Sigmoid colon (tissue), 7 donors: ENCODE measurements around the gene ADGRE3. TPM values are rescaled to one million over a fixed set of nuclear protein-coding genes. Genes with fewer than 3 reads are reported as not detected.

Source experiments
- DNase-seq: peaks from one replicate; pipeline ENCODE4 v3.0.0-alpha.2; 2019
- H3K27ac ChIP-seq, 4 donors: fragments of 200-600 bp; sonication (generic); one replicate each; pipeline ENCODE4 v1.5.1; 2016 to 2019; ENCODE audit warnings: mild to moderate bottlenecking in 1 of 4
- H3K27me3 ChIP-seq, 3 donors: fragments of 200-600 bp; sonication (generic); one replicate each; pipeline ENCODE4 v1.5.1; 2019; ENCODE audit warnings: mild to moderate bottlenecking in 1 of 3
- H3K36me3 ChIP-seq, 4 donors: fragments of 200-600 bp; sonication (generic); one replicate each; pipeline ENCODE4 v1.5.1; 2016 to 2019
- H3K4me1 ChIP-seq, 4 donors: fragments of 200-600 bp; sonication (generic); one replicate each; pipeline ENCODE4 v1.5.1; 2017 to 2019
- H3K4me3 ChIP-seq, 4 donors: fragments of 200-600 bp; sonication (generic); one replicate each; pipeline ENCODE4 v1.5.1; 2017 to 2019; ENCODE audit warnings: mild to moderate bottlenecking in 2 of 4, moderate library complexity in 1 of 4
- H3K9me3 ChIP-seq, 4 donors: fragments of 200-600 bp in 3 of 4; sonication (generic) in 3 of 4; one replicate each; pipeline versions ENCODE4 v1.5.1 to v1.6.1; 2013 to 2019
- CTCF ChIP-seq, 4 experiments: fragments of 450-650 bp in 3 of 4; fragments of 200-600 bp in 1 of 4; IDR thresholded peaks; one replicate each; pipeline ENCODE4 v1.5.1; 2016 to 2019; ENCODE audit warnings: antibody characterized with exemption in 4 of 4, mild to moderate bottlenecking in 3 of 4, moderate library complexity in 2 of 4
- EP300 ChIP-seq, 4 donors: sonication (generic); formaldehyde crosslinking; IDR thresholded peaks; one replicate each; pipeline ENCODE4 v1.6.1; 2017; ENCODE audit warnings: antibody characterized with exemption in 4 of 4
- POLR2A ChIP-seq, 2 donors: fragments of 450-650 bp; IDR thresholded peaks; one replicate each; pipeline ENCODE4 v1.6.1; 2016; ENCODE audit warnings: antibody characterized with exemption in 2 of 2, mild to moderate bottlenecking in 2 of 2, moderate library complexity in 2 of 2
- POLR2AphosphoS5 ChIP-seq, 4 donors: sonication (generic); formaldehyde crosslinking; IDR thresholded peaks; one replicate each; pipeline ENCODE4 v1.6.1; 2017; ENCODE audit warnings: antibody characterized with exemption in 4 of 4
- WGBS, 2 donors: extraction: QIAGEN DNeasy Blood & Tissue Kit; methylation state at CpG; one replicate each; pipeline ENCODE4 v1.1.7; 2013; 5-methylcytosine and 5-hydroxymethylcytosine counted together
- intact Hi-C: fragments of 100-400 bp; cut with DNase I; formaldehyde crosslinking; loops from one replicate; pipeline ENCODE4 v1.15.1; 2023
- polyA plus RNA-seq, 3 donors: library from polyadenylated mRNA; stranded (reverse); fragments of 200-250 nt; gene quantifications; one replicate each; pipeline ENCODE4 v1.2.3, GENCODE V29; 2013
- small RNA-seq, 3 donors: library from RNA; depleted of rRNA; stranded (forward); fragments of <200 nt; gene quantifications; one replicate each; pipeline ENCODE3, GENCODE V24; 2016
- total RNA-seq, 4 donors: library from RNA; depleted of rRNA; stranded (reverse); fragments of >200 nt; gene quantifications; one replicate each; pipeline ENCODE4 v1.1.0, GENCODE V29; 2016
- donor health status: healthy with polysubstance abuse.
- donor health status: Bipolar disorder and iron deficiency.
- donor health status: healthy.

ADGRE3 gene
- total and polyA plus RNA-seq, 7 donors, result 0.04 TPM; not detected in 6

GRCh38 chr19:14570864-14571527 lies 103.6 kb downstream of the ADGRE3 start:
- intact Hi-C loops, result no loop called here
- no peak for DNase-seq

More at GRCh38 chr19:14570864-14571527, 103.6 kb downstream of the ADGRE3 start:
- Histone ChIP-seq H3K36me3 (peaks cover 0 to 14% (median 5%) of the 10 kb centered on the region in 4 donors), H3K9me3 (no peaks in the 10 kb centered on the region), H3K4me1 (peaks cover 0 to 38% (median 36%) of the 10 kb centered on the region in 4 donors), H3K4me3 (peak overlapping the region; percentile 63 to 94 (median 82)), H3K27me3 (no peaks in the 10 kb centered on the region), H3K27ac (peak overlapping the region; percentile 70 to 87 (median 83))
- 24 to 46% methylated on average over 22 of the region's 22 CpGs for WGBS, 2 donors
- TF ChIP-seq POLR2AphosphoS5 (IDR thresholded peaks at IDR 0.05) (no peak), CTCF (IDR thresholded peaks at IDR 0.05) (no peak), POLR2A (IDR thresholded peaks at IDR 0.05) (no peak), EP300 (IDR thresholded peaks at IDR 0.05) (no peak)

Small RNA genes within 50 kb of the gene (small RNA-seq; reads per million reads assigned to genes)
- 0 reads per million in 3 donors for gene AC022149.2
- 0 reads per million in 3 donors for gene RN7SL842P

Other genes with a start within 250 kb of the ADGRE3 start
- 100 to 1,000 TPM in 1 of 4 donors, 10 to 100 TPM in 3; 79.2 to 126 (median 84.6) TPM for gene PKN1, start 241.5 kb downstream of the ADGRE3 start, total RNA-seq
- 10 to 100 TPM; 20.8 to 54.8 (median 28.2) TPM for gene PKN1, start 241.5 kb downstream of the ADGRE3 start, polyA plus RNA-seq
- gene PTGER1, start 199.5 kb downstream of the ADGRE3 start, total RNA-seq, result under 1 TPM in 2 of 4 donors, not detected in 2; 0.54 to 0.71 TPM
- under 1 TPM in 1 of 3 donors, not detected in 2; 0.67 TPM for gene PTGER1, start 199.5 kb downstream of the ADGRE3 start, polyA plus RNA-seq
- gene GIPC1, start 178.7 kb downstream of the ADGRE3 start, total RNA-seq, result 10 to 100 TPM; 65.1 to 97.7 (median 68.5) TPM
- gene GIPC1, start 178.7 kb downstream of the ADGRE3 start, polyA plus RNA-seq, result 100 to 1,000 TPM; 344 to 378 (median 351) TPM
- gene DNAJB1, start 156.4 kb downstream of the ADGRE3 start, total RNA-seq, result 10 to 100 TPM; 44.6 to 69.3 (median 51.9) TPM
- gene DNAJB1, start 156.4 kb downstream of the ADGRE3 start, polyA plus RNA-seq, result 100 to 1,000 TPM in 1 of 3 donors, 10 to 100 TPM in 2; 70.9 to 118 (median 77.6) TPM
- gene TECR, start 145.2 kb downstream of the ADGRE3 start, total RNA-seq, result 10 to 100 TPM; 20.6 to 34.2 (median 30.0) TPM
- 100 to 1,000 TPM in 1 of 3 donors, 10 to 100 TPM in 2; 32.4 to 139 (median 37.2) TPM for gene TECR, start 145.2 kb downstream of the ADGRE3 start, polyA plus RNA-seq
- gene NDUFB7, start 102.8 kb downstream of the ADGRE3 start, total RNA-seq, result 100 to 1,000 TPM; 475 to 652 (median 564) TPM
- 100 to 1,000 TPM; 601 to 853 (median 808) TPM for gene NDUFB7, start 102.8 kb downstream of the ADGRE3 start, polyA plus RNA-seq
- gene CLEC17A, start 91.8 kb downstream of the ADGRE3 start, total RNA-seq, result not detected
- gene CLEC17A, start 91.8 kb downstream of the ADGRE3 start, polyA plus RNA-seq, result 10 to 100 TPM in 1 of 3 donors, not detected in 2; 13.7 TPM
- 10 to 100 TPM; 27.2 to 55.4 (median 46.1) TPM for gene ZNF333, start 15.2 kb upstream of the ADGRE3 start, total RNA-seq
- gene ZNF333, start 15.2 kb upstream of the ADGRE3 start, polyA plus RNA-seq, result 1 to 10 TPM; 1.8 to 8.6 (median 3.6) TPM
- 1 to 10 TPM in 2 of 4 donors, under 1 TPM in 2; 0.49 to 2.0 (median 1.2) TPM for gene ADGRE2, start 103.7 kb upstream of the ADGRE3 start, total RNA-seq
- gene ADGRE2, start 103.7 kb upstream of the ADGRE3 start, polyA plus RNA-seq, result 1 to 10 TPM; 1.8 to 3.6 (median 2.8) TPM
- gene OR7A5, start 160.3 kb upstream of the ADGRE3 start, total RNA-seq, result not detected
- gene OR7A5, start 160.3 kb upstream of the ADGRE3 start, polyA plus RNA-seq, result not detected
- under 1 TPM in 2 of 4 donors, not detected in 2; under 0.01 TPM for gene OR7C1, start 160.3 kb upstream of the ADGRE3 start, total RNA-seq
- under 1 TPM in 1 of 3 donors, not detected in 2; under 0.01 TPM for gene OR7C1, start 160.3 kb upstream of the ADGRE3 start, polyA plus RNA-seq
- gene OR7A10, start 174.1 kb upstream of the ADGRE3 start, total RNA-seq, result not detected
- gene OR7A10, start 174.1 kb upstream of the ADGRE3 start, polyA plus RNA-seq, result not detected
- not detected for gene OR7A17, start 211.3 kb upstream of the ADGRE3 start, total RNA-seq
- not detected for gene OR7A17, start 211.3 kb upstream of the ADGRE3 start, polyA plus RNA-seq